ENCODE data around the gene RPS27.
"Not testable (repeated sequence)": the region's sequence is repeated elsewhere in the genome, so short reads cannot be mapped to it uniquely, and the experiment has no call there.

Gene RPS27

GRCh38 chr1:153987621-153988020, 2.9 kb upstream of the RPS27 start:
- no peak for DNase-seq

DNA sequence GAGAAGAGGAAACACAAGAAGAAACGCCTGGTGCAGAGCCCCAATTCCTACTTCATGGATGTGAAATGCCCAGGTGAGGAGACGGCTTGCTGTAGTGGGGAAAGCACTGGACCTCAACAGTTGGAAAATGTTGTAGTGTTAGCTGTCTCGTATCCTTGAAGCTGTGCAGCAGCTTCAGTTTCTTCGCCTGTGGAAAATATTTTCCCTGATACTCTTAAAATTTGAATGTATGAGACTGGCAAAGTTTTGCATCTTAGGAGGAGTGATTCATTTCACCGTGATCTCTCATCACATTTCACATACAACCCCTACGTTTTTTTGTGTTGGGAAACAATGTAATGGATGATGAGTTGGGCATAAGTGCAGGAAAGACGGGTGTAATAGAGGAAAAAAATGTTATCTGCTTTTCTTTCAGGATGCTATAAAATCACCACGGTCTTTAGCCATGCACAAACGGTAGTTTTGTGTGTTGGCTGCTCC, 629 bp downstream of the RPS27 start:
- DNase-seq: no peak

DNA sequence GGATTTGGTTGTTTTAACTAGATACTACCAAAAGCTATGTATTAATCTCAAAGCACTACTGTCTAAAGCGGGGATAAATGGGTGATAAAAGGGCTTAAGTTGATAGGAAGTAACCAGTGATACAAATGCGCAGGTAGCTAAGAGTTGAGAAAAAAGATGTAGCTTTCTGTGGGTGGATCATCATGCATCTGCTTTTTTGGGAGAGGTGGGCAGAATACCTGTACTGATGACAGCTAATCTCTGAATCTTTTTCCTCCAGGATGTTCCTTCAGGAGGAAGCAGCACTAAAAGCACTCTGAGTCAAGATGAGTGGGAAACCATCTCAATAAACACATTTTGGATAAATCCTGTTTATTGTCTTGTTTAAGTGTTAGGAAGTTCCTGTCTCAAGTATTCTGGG, 1.2 kb downstream of the RPS27 start:
- no peak for DNase-seq

DNA sequence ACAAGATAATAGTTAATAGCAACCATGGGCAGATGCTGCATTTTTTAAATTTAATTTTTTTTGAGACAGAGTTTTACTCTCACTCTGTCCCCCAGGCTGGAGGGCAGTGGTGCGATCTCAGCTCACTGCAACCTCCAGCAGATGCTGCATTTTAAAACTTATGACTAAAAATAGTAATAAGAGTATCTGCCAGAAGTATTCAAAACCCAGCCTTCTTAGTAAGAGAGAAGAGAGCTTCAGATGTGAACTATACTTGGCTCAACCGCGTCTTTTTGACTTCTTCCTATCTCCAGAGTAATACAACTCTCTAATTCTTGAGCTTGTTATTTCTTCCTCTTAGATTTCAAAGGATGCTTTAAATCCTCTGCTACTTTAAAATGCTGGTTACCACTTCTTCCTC, 4.6 kb downstream of the RPS27 start:
- no peak for DNase-seq

DNA sequence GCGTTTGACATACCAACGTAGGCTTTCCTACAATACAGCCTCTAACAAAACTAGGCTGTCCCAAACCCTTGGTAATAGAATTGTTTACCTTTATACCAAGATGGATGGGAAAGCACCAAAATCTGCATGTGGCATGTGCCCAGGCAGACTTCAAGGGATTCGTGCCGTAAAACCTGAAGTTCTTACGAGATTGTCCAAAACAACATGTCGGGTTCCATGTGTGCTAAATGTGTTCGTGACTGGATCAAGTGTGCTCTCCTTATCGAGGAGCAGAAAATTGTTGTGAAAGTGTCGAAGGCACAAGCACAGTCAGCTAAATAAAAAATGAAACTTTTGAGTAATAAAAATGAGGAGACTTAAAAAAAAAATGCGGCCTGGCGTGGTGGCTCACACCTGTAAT, 5.1 kb downstream of the RPS27 start:
- DNase-seq: no peak

- not testable (repeated sequence) for DNase-seq
These were observed 6.3 kb downstream of the RPS27 start for GRCh38 chr1:153996882-153997281.

DNA sequence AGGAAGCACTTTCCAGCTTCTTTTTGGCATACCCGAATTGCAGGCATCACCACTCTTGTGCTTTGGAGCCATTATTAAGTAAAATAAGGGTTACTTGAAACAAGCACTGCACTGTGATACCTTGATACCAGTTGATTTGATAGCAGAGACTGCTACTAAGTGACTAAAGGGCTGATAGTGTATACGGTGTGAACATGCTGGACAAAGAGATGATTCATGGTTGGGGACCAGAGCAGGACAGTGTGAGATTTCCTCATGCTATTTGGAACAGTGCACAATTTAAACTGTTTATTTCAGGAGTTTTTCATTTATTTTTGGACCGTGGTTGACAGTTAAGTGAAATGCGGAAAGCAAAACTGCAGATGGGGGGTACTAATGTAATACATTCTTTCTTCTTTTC, 9.9 kb downstream of the RPS27 start:
- no peak for DNase-seq

DNA sequence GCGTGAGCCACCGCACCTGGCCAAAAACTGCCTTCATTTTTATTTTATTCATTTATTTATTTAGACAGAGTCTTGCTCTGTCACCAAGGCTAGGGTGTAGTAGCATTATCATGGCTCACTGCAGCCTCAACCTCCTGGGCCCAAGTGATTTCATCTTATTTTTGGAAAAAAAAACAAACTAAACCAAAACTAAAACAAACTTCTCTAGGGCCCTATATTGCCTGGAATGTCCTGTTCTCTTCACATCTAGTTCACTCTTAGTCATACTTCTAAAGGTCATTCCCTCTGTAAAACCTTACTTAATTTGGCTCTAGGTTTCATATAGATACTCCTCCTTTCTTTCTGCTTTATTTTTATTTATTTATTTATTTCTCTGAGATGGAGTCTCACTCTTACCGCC, 15.6 kb downstream of the RPS27 start:
- no peak for DNase-seq

DNA sequence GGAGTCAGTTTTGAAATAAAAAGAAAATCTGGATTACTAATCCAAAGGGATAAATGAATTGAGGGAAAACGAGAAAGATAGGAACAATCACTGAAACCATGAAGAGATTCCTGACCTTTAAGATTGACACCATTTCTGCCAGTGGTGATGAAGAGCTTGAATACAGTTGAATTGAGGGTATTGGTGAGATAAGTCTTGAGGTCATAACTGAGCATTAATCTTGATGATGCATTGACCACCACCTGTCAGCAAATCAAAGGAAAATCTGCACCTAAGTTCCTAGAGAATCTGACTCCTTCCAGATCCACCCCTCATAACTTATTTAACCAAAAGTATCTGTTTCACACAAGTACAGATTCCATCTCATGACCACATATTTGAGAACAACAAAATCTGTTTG, 21.6 kb downstream of the RPS27 start:
- no peak for DNase-seq

DNA sequence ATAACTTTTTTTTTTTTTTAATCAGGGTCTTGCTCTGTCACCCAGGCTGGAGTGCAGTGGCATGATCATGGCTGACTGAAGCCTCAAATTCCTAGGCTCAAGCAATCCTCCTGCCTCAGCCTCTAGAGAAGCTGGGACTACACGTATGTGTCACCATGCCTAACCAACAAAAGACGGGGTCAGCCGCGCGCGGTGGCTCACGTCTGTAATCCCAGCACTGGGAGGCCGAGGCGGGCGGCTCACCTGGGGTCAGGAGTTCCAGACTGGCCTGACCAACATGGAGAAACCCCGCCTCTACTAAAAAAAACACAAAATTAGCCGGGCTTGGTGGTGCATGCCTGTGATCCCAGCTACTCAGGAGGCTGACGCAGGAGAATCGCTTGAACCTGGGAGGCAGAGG, 22.0 kb downstream of the RPS27 start:
- not testable (repeated sequence) for DNase-seq

DNA sequence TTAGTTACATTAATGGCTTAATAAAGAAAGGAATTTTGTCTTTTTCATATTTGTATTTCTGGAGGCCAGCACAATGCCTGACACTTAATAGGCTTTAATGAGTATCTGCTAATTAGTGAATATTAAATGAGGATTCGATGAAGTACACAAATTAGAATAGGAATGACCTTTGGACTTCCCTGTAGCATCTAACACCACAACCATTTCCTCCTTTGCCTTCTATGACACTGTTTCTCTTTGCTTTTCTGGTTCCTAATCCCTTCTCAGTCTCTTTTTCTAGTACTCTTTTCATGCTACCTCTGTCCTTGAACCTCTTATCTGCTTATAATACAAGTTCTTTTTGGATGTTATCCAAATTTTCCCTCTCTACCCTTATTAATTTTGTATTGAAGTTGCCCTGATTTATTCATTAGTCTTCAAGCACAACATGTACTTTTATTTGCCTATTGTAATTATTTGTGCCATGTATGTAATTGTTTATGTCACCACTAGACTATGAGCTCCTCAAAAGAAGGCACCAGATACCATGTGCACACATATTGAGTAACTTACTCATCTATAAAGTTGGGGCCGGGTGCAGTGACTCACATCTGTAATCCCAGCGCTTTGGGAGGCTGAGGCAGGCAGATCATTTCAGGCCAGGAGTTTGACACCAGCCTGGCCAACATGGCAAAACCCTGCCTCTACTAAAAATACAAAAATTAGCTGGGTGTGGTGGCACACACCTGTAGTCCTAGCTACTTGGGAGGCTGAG, 23.8 kb downstream of the RPS27 start:
- no peak for DNase-seq

DNA sequence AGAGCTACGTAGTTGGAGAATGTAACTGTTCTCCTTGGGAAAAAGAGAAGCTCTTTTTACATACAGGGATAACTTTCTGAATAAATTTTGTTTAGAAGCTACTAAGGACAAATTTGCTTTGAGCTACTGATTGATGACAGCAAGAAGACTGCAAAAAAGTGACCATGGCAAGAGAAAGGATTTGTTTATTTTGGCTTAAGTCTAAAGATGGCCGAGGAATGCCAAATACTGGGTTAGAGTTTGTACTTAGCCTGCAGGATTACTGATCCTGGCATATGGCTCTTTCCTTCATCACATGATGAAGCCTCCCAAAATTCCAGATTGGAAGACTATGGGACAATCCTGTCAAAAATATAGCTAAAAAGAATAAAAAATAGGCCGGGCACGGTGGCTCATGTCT, 28.7 kb downstream of the RPS27 start:
- DNase-seq: no peak

DNA sequence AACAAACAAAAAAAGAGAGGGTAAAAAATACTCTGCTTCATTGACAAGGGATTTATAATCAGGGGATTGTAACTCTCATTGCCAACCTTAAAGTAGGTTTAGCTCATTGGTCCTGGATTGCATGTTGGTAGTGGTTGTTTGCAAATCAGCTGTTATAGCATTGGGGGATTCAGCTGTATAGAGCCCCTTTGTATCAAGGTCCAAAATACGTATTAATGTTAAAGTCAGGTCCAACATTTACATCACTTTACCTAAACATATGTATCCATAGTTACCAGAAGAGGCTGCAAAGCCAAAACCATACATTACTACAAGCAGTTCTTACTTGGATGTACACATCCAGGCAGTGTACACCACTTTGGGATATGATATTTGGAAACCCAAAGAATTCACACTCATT, 29.4 kb downstream of the RPS27 start:
- no peak for DNase-seq

DNA sequence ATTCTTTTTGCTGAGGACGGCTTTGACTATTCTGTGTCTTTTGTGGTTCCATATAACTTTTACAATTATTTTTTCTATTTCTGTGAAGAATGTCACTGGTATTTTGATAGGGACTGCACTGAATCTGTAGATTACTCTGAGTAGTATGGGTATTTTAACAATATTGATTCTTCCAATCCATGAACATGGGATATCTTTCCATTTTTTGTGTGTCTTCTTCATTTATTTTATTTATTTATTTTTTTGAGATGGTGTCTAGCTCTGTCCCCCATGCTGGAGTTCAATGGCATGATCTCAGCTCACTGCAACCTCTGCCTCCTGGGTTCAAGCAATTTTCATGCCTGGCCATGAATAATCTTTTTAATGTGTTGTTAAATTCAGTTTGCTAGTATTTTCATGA, 43.1 kb downstream of the RPS27 start:
- not testable (repeated sequence) for DNase-seq

Data from CD4-positive, alpha-beta T cell treated with Interferon gamma for 1 hour (primary cell).